H1 (cell line): Measurements from ENCODE around the gene SORBS1. TPM values are rescaled to one million over a fixed set of nuclear protein-coding genes. Genes with fewer than 3 reads are reported as not detected.

ENCODE experiments used
- CTCF ChIA-PET: fragments of 300-600 bp; sonication (Branson Sonifier 250); formaldehyde crosslinking; loops from one replicate; lab custom pipeline; 2021; ENCODE audit not compliant: partially characterized antibody; lab: Charles Lee
- POLR2A ChIA-PET: fragments of 300-600 bp; sonication (Branson Sonifier 250); formaldehyde crosslinking; loops from one replicate; lab custom pipeline; 2021; ENCODE audit warnings: inconsistent platforms; ENCODE audit not compliant: partially characterized antibody; lab: Charles Lee
- DNase-seq, 2 experiments: peaks; one replicate each; pipeline versions ENCODE4 v3.0.0 to v3.0.0-alpha.2; 2010 to 2022; ENCODE audit warnings: low spot score in 2 of 2, low read depth in 1 of 2, mixed read lengths in 1 of 2
- FAIRE-seq: peaks from 2 replicates; lab custom pipeline; 2011; peaks lifted over from hg19 to GRCh38; lab: Jason Lieb, UNC
- H2AFZ ChIP-seq: 2 replicates; pipeline ENCODE4 v1.8.1; 2012; ENCODE audit warnings: low read length, inconsistent platforms
- H2AK5ac ChIP-seq: 2 replicates; pipeline ENCODE4 v1.6.1; 2013; ENCODE audit warnings: low read depth, low read length
- H2BK120ac ChIP-seq: replicated peaks from 2 replicates; pipeline ENCODE3; 2013; ENCODE audit warnings: low read depth, low read length, inconsistent platforms
- H2BK12ac ChIP-seq: 2 replicates; pipeline ENCODE4 v1.6.1; 2013; ENCODE audit warnings: low read depth, low read length
- H2BK15ac ChIP-seq: 2 replicates; pipeline ENCODE4 v1.6.1; 2013; ENCODE audit warnings: low read length
- H2BK20ac ChIP-seq: 2 replicates; pipeline ENCODE4 v1.6.1; 2013; ENCODE audit warnings: low read length
- H2BK5ac ChIP-seq: 2 replicates; pipeline ENCODE4 v1.6.1; 2013; ENCODE audit warnings: low read depth, low read length
- H3K14ac ChIP-seq: 2 replicates; pipeline ENCODE4 v1.6.1; 2013; ENCODE audit warnings: inconsistent platforms; ENCODE audit not compliant: insufficient read length
- H3K18ac ChIP-seq: 2 replicates; pipeline ENCODE4 v1.6.1; 2013; ENCODE audit warnings: low read length; ENCODE audit errors: extremely low read depth
- H3K23ac ChIP-seq: 2 replicates; pipeline ENCODE4 v1.6.1; 2013; ENCODE audit warnings: inconsistent platforms; ENCODE audit not compliant: insufficient read length
- H3K23me2 ChIP-seq: 2 replicates; pipeline ENCODE4 v1.6.1; 2013; ENCODE audit warnings: low read depth, low read length
- H3K27ac ChIP-seq: 2 replicates; pipeline ENCODE4 v1.6.1; 2011; ENCODE audit warnings: low read depth, low read length, inconsistent platforms
- H3K27me3 ChIP-seq, 4 experiments: replicated peaks in 1 of 4; 1 replicate in 1 of 4; 2 replicates in 3 of 4; pipeline versions ENCODE4 v1.6.1 to v1.8.1; 2011 to 2013; ENCODE audit warnings: low read length in 3 of 4, mild to moderate bottlenecking in 3 of 4, inconsistent platforms in 2 of 4, mixed read lengths in 2 of 4, moderate library complexity in 1 of 4; ENCODE audit not compliant: control insufficient read depth in 3 of 4, insufficient read depth in 3 of 4; ENCODE audit errors: extremely low read depth in 1 of 4
- H3K36me3 ChIP-seq, 4 experiments: 2 replicates each; pipeline versions ENCODE4 v1.6.1 to v1.8.1; 2011 to 2013; ENCODE audit warnings: mild to moderate bottlenecking in 4 of 4, low read length in 3 of 4, moderate library complexity in 2 of 4, control low read depth in 1 of 4, inconsistent platforms in 1 of 4; ENCODE audit not compliant: insufficient read depth in 4 of 4, control insufficient read depth in 2 of 4
- H3K4ac ChIP-seq: replicated peaks from 2 replicates; pipeline ENCODE3; 2013; ENCODE audit warnings: low read length, low read depth, mixed read lengths, inconsistent platforms; ENCODE audit not compliant: insufficient read length
- H3K4me1 ChIP-seq, 4 experiments: replicated peaks in 1 of 4; 1 replicate in 1 of 4; 2 replicates in 3 of 4; pipeline versions ENCODE4 v1.6.1 to v1.8.1; 2011 to 2013; ENCODE audit warnings: low read length in 3 of 4, inconsistent platforms in 2 of 4, mixed read lengths in 1 of 4; ENCODE audit not compliant: insufficient read depth in 4 of 4, control insufficient read depth in 3 of 4
- H3K4me2 ChIP-seq, 2 experiments: 2 replicates each; pipeline versions ENCODE4 v1.6.1 to v1.8.1; 2011 to 2013; ENCODE audit warnings: low read depth in 2 of 2, low read length in 2 of 2, control low read depth in 1 of 2, inconsistent platforms in 1 of 2, mild to moderate bottlenecking in 1 of 2; ENCODE audit not compliant: insufficient read depth in 1 of 2
- H3K4me3 ChIP-seq, 4 experiments: fragments of 200-600, 300-600 bp in 1 of 4; sonication (generic), shearing (Covaris generic), sonication (Bioruptor Twin) in 1 of 4; 2 replicates each; pipeline versions ENCODE4 v1.5.1 to v1.8.1; 2011 to 2016; ENCODE audit warnings: low read length in 4 of 4, low read depth in 3 of 4, control low read depth in 2 of 4, inconsistent platforms in 2 of 4, mild to moderate bottlenecking in 2 of 4, mixed read lengths in 1 of 4, moderate library complexity in 1 of 4; ENCODE audit not compliant: insufficient read depth in 2 of 4; ENCODE audit errors: extremely low read depth in 1 of 4
- H3K56ac ChIP-seq: replicated peaks from 2 replicates; pipeline ENCODE3; 2013; ENCODE audit warnings: low read depth, mild to moderate bottlenecking, mixed read lengths, low read length, inconsistent platforms; ENCODE audit not compliant: insufficient read length
- H3K79me1 ChIP-seq: 2 replicates; pipeline ENCODE4 v1.6.1; 2013; ENCODE audit warnings: low read depth, low read length, control low read depth
- H3K79me2 ChIP-seq, 2 experiments: 2 replicates each; pipeline versions ENCODE4 v1.6.1 to v1.8.1; 2012 to 2013; ENCODE audit warnings: low read length in 2 of 2, mild to moderate bottlenecking in 2 of 2, inconsistent platforms in 1 of 2; ENCODE audit not compliant: insufficient read depth in 2 of 2, control insufficient read depth in 1 of 2
- H3K9ac ChIP-seq, 4 experiments: replicated peaks in 1 of 4; 1 replicate in 1 of 4; 2 replicates in 3 of 4; pipeline versions ENCODE4 v1.6.1 to v1.8.1; 2011 to 2013; ENCODE audit warnings: low read depth in 3 of 4, low read length in 3 of 4, control low read depth in 2 of 4, mild to moderate bottlenecking in 2 of 4, moderate library complexity in 2 of 4, inconsistent platforms in 1 of 4; ENCODE audit errors: extremely low read depth in 1 of 4
- H3K9me3 ChIP-seq, 2 experiments: 2 replicates each; pipeline versions ENCODE4 v1.6.1 to v1.8.1; 2012 to 2013; ENCODE audit warnings: mild to moderate bottlenecking in 2 of 2, moderate library complexity in 2 of 2, control low read depth in 1 of 2, inconsistent platforms in 1 of 2, low read depth in 1 of 2, low read length in 1 of 2, mixed read lengths in 1 of 2; ENCODE audit not compliant: insufficient read depth in 2 of 2
- H4K20me1 ChIP-seq, 2 experiments: replicated peaks in 1 of 2; 2 replicates each; pipeline versions ENCODE3 to v1.8.1; 2011 to 2013; ENCODE audit warnings: inconsistent platforms in 2 of 2, low read length in 2 of 2, mild to moderate bottlenecking in 1 of 2; ENCODE audit not compliant: insufficient read depth in 2 of 2, control insufficient read depth in 1 of 2
- H4K5ac ChIP-seq: 2 replicates; pipeline ENCODE4 v1.6.1; 2013; ENCODE audit warnings: low read length, low read depth, mixed read lengths, inconsistent platforms; ENCODE audit not compliant: insufficient read length
- H4K8ac ChIP-seq: 2 replicates; pipeline ENCODE4 v1.8.0; 2013; ENCODE audit warnings: mild to moderate bottlenecking, moderate library complexity, low read length, inconsistent platforms; ENCODE audit not compliant: insufficient read depth; ENCODE audit errors: extremely low read depth
- H4K91ac ChIP-seq: replicated peaks from 2 replicates; pipeline ENCODE3; 2013; ENCODE audit warnings: low read length, mixed read lengths, inconsistent platforms; ENCODE audit not compliant: insufficient read length
- ATF2 ChIP-seq: IDR thresholded peaks from 2 replicates; pipeline ENCODE4 v1.6.1; 2012; ENCODE audit warnings: low read length, inconsistent platforms
- CBX5 ChIP-seq: fragments of 300-800, 300-1000 bp; sonication (generic); IDR thresholded peaks from 2 replicates; pipeline ENCODE4 v1.7.1; 2016; ENCODE audit warnings: antibody characterized with exemption, low read length, low read depth
- EP300 ChIP-seq, 2 experiments: IDR thresholded peaks; 1 replicate in 1 of 2; 2 replicates in 1 of 2; pipeline ENCODE4 v1.6.1; 2011 to 2012; ENCODE audit warnings: low read depth in 2 of 2, low read length in 2 of 2, mild to moderate bottlenecking in 2 of 2, borderline replicate concordance in 1 of 2, inconsistent platforms in 1 of 2, moderate library complexity in 1 of 2
- GTF2F1 ChIP-seq: IDR thresholded peaks from 2 replicates; pipeline ENCODE4 v1.6.1; 2012; ENCODE audit warnings: low read depth, low read length, improper control_type of control experiment, borderline replicate concordance
- NRF1 ChIP-seq: IDR thresholded peaks from 2 replicates; pipeline ENCODE4 v1.6.1; 2011; ENCODE audit warnings: mild to moderate bottlenecking, low read depth, low read length, improper control_type of control experiment
- RFX5 ChIP-seq: IDR thresholded peaks from 2 replicates; pipeline ENCODE4 v1.6.1; 2011; ENCODE audit warnings: low read depth, low read length, improper control_type of control experiment, borderline replicate concordance
- TAF1 ChIP-seq: IDR thresholded peaks from 2 replicates; pipeline ENCODE4 v1.6.1; 2011; ENCODE audit warnings: mild to moderate bottlenecking, low read depth, low read length
- TEAD4 ChIP-seq: IDR thresholded peaks from 2 replicates; pipeline ENCODE4 v1.6.1; 2012; ENCODE audit warnings: low read depth, low read length, inconsistent platforms, mixed read lengths
- USF2 ChIP-seq: IDR thresholded peaks from 2 replicates; pipeline ENCODE4 v1.6.1; 2011; ENCODE audit warnings: low read length, improper control_type of control experiment
- WGBS, 2 experiments: shearing (Covaris generic) in 1 of 2; methylation state at CpG; one replicate each; pipeline versions ENCODE4 v1.1.6 to v1.1.7; 2013 to 2015; ENCODE audit warnings: low lambda C conversion rate in 2 of 2, mixed read lengths in 2 of 2, inconsistent platforms in 1 of 2, low coverage in 1 of 2, missing lambda C conversion rate in 1 of 2; ENCODE audit not compliant: insufficient replicate concordance in 2 of 2, insufficient coverage in 1 of 2, insufficient read length in 1 of 2; ENCODE audit errors: extremely low coverage in 1 of 2, missing lambda C conversion rate in 1 of 2; 5-methylcytosine and 5-hydroxymethylcytosine counted together
- polyA plus RNA-seq, 7 experiments: library from polyadenylated mRNA; depleted of rRNA in 3 of 7; stranded (reverse) in 5 of 7; unstranded in 2 of 7; fragments of >200 nt in 5 of 7; fragments of 200-250 nt in 2 of 7; gene quantifications; 1 replicate in 5 of 7; 2 replicates in 1 of 7; 4 replicates in 1 of 7; pipeline versions ENCODE4 v1.2.1 to v1.2.3, GENCODE V29; 2011 to 2013; ENCODE audit warnings: missing spikeins in 2 of 7, mixed read lengths in 2 of 7
- total RNA-seq: library from RNA; stranded (reverse); fragmentation: NEBNext Ultra II Directional; extraction: Animal tissue kit (Norgen Biotek cat#: 25700); gene quantifications from 2 replicates; pipeline ENCODE4 v1.2.1, GENCODE V29; 2021

The SORBS1 gene
- total and polyA plus RNA-seq, 2 of the 8 experiments (the other 6 are each of a cell fraction or from before 2014, with no cell fraction given) = 16.0 to 35.0 TPM

GRCh38 chr10:95279042-95279820 is 281.9 kb downstream of the SORBS1 start:
- Histone ChIP-seq H4K8ac (no peak overlapping the region), H3K9me3 (no peaks in the 10 kb centered on the region), H4K20me1 (peaks cover 0 to 4% of the 10 kb centered on the region in 2 experiments), H2BK20ac (no peak overlapping the region), H3K4me1 (peaks cover 0 to 17% (median 5%) of the 10 kb centered on the region in 4 experiments; a peak in 3 of 7 replicates), H3K79me2 (peaks cover 26 to 97% of the 10 kb centered on the region in 2 experiments), H3K36me3 (no peaks in the 10 kb centered on the region), H3K4me3 (no peak overlapping the region), H3K4me2 (peak overlapping the region in 1 of 2 experiments; percentile 39; a peak in 1 of 4 replicates), H3K79me1 (peaks cover 7% of the 10 kb centered on the region), H2AFZ (no peak overlapping the region), H3K4ac (no peak overlapping the region), H3K18ac (no peak overlapping the region), H3K23ac (no peak overlapping the region), H3K27ac (no peak overlapping the region), H4K91ac (no peak overlapping the region), H2BK5ac (no peak overlapping the region), H3K14ac (no peak overlapping the region), H3K23me2 (no peaks in the 10 kb centered on the region), H4K5ac (no peak overlapping the region), H3K56ac (no peak overlapping the region), H3K9ac (no peak overlapping the region), H2BK15ac (no peak overlapping the region), H2BK120ac (no peak overlapping the region), H2AK5ac (no peak overlapping the region), H2BK12ac (no peak overlapping the region), H3K27me3 (no peaks in the 10 kb centered on the region)
- 85% methylated on average over 4 of the region's 4 CpGs; no CpG with 5 or more reads in 1 of the 2 experiments for WGBS, 2 experiments
- POLR2A ChIA-PET = interaction anchor here (1.2 to 4.1 kb wide), 3 partner anchors 9 to 15 kb away, joined by 3 to 18 read pairs (median 6); partner anchors contain the start of gene PDLIM1
- FAIRE-seq (no peak), DNase-seq (no peak)
- CTCF ChIA-PET = interaction anchor here (0.7 to 4.1 kb wide), 8 partner anchors 9 to 649 kb away, joined by 3 to 23 read pairs (median 4); no protein-coding TSS in a partner anchor
- TF ChIP-seq RFX5 (no peak), NRF1 (no peak), EP300 (IDR thresholded peaks at IDR 0.05; ENCODE audit: borderline replicate concordance in 1 of 2, low read depth in 2 of 2, low read length in 2 of 2) (no peak), GTF2F1 (no peak), CBX5 (no peak), USF2 (no peak), ATF2 (no peak), TEAD4 (no peak), TAF1 (no peak)
